ENCODE results near the gene IL12A. TPM values are rescaled to one million over a fixed set of nuclear protein-coding genes. Genes with fewer than 3 reads are reported as not detected.

Gene IL12A
- total RNA-seq, 1 experiment from 2014 or later, result 1.0 TPM

- Mint-ChIP-seq H3K9me3 (ENCODE audit: low read depth, unreplicated experiment) (no peaks in the 10 kb centered on the region), H3K4me3 (ENCODE audit: low read depth, unreplicated experiment) (no peak overlapping the region), H3K27ac (ENCODE audit: unreplicated experiment) (no peak overlapping the region), H3K4me1 (ENCODE audit: low read depth, unreplicated experiment) (no peaks in the 10 kb centered on the region), H3K27me3 (ENCODE audit: unreplicated experiment) (peaks cover 29% of the 10 kb centered on the region), H3K36me3 (ENCODE audit: insufficient read depth, unreplicated experiment) (no peaks in the 10 kb centered on the region)
- intact Hi-C loops (cut with micrococcal nuclease; ENCODE audit: unreplicated experiment), result no loop called here
- no peak for TF ChIP-seq CTCF (IDR thresholded peaks at IDR 0.05; ENCODE audit: unreplicated experiment)
- no TSS peak for BruUV-seq (replicated peaks)
- no peak for DNase-seq
- CTCF ChIA-PET, result interaction anchor here (1.0 kb wide), 1 partner anchor 62 kb away, joined by 3 read pairs; no protein-coding TSS in a partner anchor
These were observed 41.4 kb upstream of the IL12A start for GRCh38 chr3:159947220-159947619.

DNA sequence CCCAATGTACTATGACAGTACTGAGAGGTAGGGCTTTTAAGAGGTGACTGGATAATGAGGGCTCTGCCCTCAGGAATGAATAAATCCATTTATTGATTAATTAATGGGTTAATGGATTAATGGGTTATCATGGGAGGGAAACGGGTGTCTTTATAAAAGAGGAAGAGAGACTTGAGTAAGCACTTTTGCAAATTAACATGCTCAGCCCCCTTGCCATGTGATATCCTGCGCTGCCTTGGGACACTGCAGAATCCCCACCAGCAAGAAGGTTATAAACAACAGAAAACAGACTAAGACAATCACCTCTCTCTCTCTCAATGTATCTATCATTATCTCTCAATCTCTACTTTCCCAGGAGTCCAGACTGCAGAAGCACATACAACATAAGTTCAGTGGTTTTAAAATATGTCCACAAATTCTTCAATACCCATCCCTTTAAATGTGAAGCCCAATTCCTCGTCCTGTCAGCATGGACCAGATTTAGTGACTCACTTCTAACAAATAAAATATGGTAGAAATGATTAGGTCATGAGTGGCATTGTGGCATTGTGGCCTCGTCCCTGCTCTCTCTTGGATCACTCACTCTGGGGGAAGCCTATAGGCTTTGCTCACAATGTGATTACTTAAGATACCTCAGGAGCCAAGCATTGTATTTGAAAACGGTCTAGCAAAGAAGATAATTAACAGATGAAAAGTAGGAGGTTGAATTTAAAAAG, 40.0 kb upstream of the IL12A start:
- intact Hi-C loops (cut with micrococcal nuclease; ENCODE audit: unreplicated experiment), result no loop called here
- H3K36me3 Mint-ChIP-seq (ENCODE audit: insufficient read depth, unreplicated experiment), result no peaks in the 10 kb centered on the region
- CTCF ChIA-PET, result no interaction called here
- no peak overlapping the region for H3K4me3 Mint-ChIP-seq (ENCODE audit: low read depth, unreplicated experiment)
- no peaks in the 10 kb centered on the region for H3K9me3 Mint-ChIP-seq (ENCODE audit: low read depth, unreplicated experiment)
- TF ChIP-seq CTCF (IDR thresholded peaks at IDR 0.05; ENCODE audit: unreplicated experiment), result no peak
- H3K4me1 Mint-ChIP-seq (ENCODE audit: low read depth, unreplicated experiment), result no peaks in the 10 kb centered on the region
- DNase-seq, result no peak
- H3K27me3 Mint-ChIP-seq (ENCODE audit: unreplicated experiment), result peaks cover 20% of the 10 kb centered on the region
- no TSS peak for BruUV-seq (replicated peaks)
- H3K27ac Mint-ChIP-seq (ENCODE audit: unreplicated experiment), result no peak overlapping the region

- no peak overlapping the region for H3K4me3 Mint-ChIP-seq (ENCODE audit: low read depth, unreplicated experiment)
- H3K27me3 Mint-ChIP-seq (ENCODE audit: unreplicated experiment), result peaks cover 15% of the 10 kb centered on the region
- intact Hi-C loops (cut with micrococcal nuclease; ENCODE audit: unreplicated experiment), result no loop called here
- CTCF ChIA-PET, result no interaction called here
- no peak for DNase-seq
- no peaks in the 10 kb centered on the region for H3K9me3 Mint-ChIP-seq (ENCODE audit: low read depth, unreplicated experiment)
- no peaks in the 10 kb centered on the region for H3K36me3 Mint-ChIP-seq (ENCODE audit: insufficient read depth, unreplicated experiment)
- no TSS peak for BruUV-seq (replicated peaks)
- no peak overlapping the region for H3K27ac Mint-ChIP-seq (ENCODE audit: unreplicated experiment)
- H3K4me1 Mint-ChIP-seq (ENCODE audit: low read depth, unreplicated experiment), result no peaks in the 10 kb centered on the region
- no peak for TF ChIP-seq CTCF (IDR thresholded peaks at IDR 0.05; ENCODE audit: unreplicated experiment)
These were observed 38.3 kb upstream of the IL12A start for GRCh38 chr3:159950156-159950898.

GRCh38 chr3:159951540-159951939, 37.1 kb upstream of the IL12A start:
- CTCF ChIA-PET, result no interaction called here
- TF ChIP-seq CTCF (IDR thresholded peaks at IDR 0.05; ENCODE audit: unreplicated experiment), result no peak

More at GRCh38 chr3:159951540-159951939, 37.1 kb upstream of the IL12A start:
- DNase-seq, result no peak
- intact Hi-C loops (cut with micrococcal nuclease; ENCODE audit: unreplicated experiment), result no loop called here
- H3K27me3 Mint-ChIP-seq (ENCODE audit: unreplicated experiment), result peaks cover 15% of the 10 kb centered on the region
- H3K4me3 Mint-ChIP-seq (ENCODE audit: low read depth, unreplicated experiment), result no peak overlapping the region
- H3K27ac Mint-ChIP-seq (ENCODE audit: unreplicated experiment), result no peak overlapping the region
- H3K36me3 Mint-ChIP-seq (ENCODE audit: insufficient read depth, unreplicated experiment), result no peaks in the 10 kb centered on the region
- no peaks in the 10 kb centered on the region for H3K4me1 Mint-ChIP-seq (ENCODE audit: low read depth, unreplicated experiment)
- no TSS peak for BruUV-seq (replicated peaks)
- H3K9me3 Mint-ChIP-seq (ENCODE audit: low read depth, unreplicated experiment), result peaks cover 2% of the 10 kb centered on the region

Data from Calu3 (cell line).